GM20000 (cell line): ENCODE results near the gene SLC13A3.

Experiments used
- DNase-seq: peaks from one replicate; pipeline ENCODE4 v3.0.0; 2012; ENCODE audit warnings: low spot score
- TF ChIP-seq, protein P1 (sequence below): IDR thresholded peaks from 2 replicates; pipeline ENCODE4 v1.5.1; 2012; ENCODE audit warnings: mild to moderate bottlenecking, control low read depth; ENCODE audit errors: extremely low read depth, missing control alignments

Gene SLC13A3

DNA sequence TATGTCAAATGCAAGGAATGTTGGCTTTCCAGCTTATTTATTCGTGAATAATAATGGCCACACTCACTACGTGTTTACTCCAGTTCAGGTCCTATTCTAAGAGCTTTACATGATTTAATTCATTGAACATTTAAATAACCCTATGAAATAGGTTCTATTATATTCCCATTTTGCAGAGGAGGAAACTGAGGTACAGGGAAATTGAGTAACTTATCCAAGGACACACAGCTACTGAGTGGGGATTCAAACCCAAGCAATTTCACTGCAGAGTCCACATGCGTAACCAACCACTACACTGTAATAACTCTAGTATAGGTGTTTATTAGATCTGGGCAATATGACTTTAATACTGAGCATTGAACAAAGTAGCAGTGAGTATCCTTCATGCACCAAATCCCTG lies 12.3 kb upstream of the SLC13A3 start:
- DNase-seq = no peak
- TF ChIP-seq, protein P1, sequence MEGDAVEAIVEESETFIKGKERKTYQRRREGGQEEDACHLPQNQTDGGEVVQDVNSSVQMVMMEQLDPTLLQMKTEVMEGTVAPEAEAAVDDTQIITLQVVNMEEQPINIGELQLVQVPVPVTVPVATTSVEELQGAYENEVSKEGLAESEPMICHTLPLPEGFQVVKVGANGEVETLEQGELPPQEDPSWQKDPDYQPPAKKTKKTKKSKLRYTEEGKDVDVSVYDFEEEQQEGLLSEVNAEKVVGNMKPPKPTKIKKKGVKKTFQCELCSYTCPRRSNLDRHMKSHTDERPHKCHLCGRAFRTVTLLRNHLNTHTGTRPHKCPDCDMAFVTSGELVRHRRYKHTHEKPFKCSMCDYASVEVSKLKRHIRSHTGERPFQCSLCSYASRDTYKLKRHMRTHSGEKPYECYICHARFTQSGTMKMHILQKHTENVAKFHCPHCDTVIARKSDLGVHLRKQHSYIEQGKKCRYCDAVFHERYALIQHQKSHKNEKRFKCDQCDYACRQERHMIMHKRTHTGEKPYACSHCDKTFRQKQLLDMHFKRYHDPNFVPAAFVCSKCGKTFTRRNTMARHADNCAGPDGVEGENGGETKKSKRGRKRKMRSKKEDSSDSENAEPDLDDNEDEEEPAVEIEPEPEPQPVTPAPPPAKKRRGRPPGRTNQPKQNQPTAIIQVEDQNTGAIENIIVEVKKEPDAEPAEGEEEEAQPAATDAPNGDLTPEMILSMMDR = no peak

DNA sequence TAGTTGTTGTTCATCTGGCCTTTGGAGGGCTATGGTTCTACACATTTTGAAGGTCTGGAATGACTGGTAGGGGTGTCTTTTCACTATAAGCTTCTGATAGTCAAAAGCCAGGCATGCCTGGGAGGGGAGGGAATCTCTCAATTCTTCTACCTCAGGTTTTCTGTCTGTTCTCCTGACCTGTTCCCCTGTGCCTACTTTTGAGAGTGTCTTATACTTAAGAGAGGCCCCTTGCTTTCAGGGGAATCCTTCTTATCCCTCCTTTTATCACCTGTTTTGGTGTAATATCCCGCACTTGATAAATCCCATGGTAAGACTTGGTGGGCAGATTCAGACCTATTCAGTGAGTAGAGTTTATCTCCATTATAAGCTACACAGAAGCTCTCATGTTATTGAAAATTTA lies 10.4 kb upstream of the SLC13A3 start:
- DNase-seq = no peak

DNA sequence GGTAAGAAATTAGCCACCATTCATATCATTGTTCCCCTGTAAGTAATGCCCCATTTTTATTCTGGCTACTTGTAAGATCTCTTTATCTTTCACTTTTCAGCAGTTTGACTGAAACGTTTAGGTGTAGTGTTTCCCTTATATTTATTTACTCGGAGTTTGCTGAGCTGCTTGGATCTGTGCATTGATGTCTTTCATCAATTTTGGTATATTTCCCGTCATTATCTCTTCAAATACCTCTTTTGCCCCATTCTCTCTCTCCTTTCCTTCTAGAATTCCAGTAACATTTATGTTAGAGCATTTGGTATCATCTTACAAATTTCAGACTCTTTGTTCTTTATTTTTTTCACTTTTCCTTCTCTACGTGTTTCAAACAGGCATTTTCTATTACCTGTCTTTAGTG lies 9.2 kb upstream of the SLC13A3 start:
- TF ChIP-seq, protein P1 = no peak

More for the DNA sequence above, 10.4 kb upstream of the SLC13A3 start:
- TF ChIP-seq, protein P1 = no peak

DNA sequence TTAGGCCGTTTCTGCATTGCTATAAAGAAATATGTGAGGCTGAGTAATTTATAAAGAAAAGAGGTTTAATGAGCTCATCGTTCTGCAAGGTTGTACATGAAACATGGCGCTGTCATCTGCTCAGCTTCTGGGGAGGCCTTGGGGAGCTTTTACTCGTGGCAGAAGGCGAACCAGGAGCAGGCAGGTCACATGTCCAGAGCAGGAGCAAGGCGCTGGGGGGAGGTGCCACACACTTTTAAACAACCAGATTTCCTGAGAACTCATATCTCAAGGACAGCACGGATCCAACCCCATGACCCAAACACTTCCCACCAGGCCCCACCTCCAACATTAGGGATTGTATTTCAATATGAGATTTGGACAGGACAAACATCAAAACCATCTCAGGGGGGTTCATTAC lies 6.4 kb upstream of the SLC13A3 start:
- TF ChIP-seq, protein P1 = no peak
- DNase-seq = no peak

More for the DNA sequence above, 9.2 kb upstream of the SLC13A3 start:
- no peak for DNase-seq

DNA sequence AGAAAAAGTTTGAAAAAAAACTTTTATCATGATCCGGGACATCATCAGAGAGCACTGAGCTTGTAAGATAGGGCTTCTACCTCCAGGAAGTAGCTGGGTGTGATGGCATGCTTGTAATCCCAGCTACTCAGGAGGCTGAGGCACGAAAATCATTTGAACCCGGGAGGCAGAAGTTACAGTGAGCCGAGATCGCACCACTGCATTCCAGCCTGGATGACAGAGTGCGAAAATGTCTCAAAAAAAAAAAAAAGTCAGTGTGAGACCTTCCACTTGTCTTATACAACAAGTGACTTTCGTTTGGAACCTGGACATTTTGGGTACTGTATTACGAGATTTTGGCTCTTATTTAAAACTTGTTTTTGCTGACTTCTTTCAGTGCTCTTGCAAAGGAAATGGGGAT lies 5.9 kb upstream of the SLC13A3 start:
- no peak for DNase-seq
- TF ChIP-seq, protein P1 = no peak

DNA sequence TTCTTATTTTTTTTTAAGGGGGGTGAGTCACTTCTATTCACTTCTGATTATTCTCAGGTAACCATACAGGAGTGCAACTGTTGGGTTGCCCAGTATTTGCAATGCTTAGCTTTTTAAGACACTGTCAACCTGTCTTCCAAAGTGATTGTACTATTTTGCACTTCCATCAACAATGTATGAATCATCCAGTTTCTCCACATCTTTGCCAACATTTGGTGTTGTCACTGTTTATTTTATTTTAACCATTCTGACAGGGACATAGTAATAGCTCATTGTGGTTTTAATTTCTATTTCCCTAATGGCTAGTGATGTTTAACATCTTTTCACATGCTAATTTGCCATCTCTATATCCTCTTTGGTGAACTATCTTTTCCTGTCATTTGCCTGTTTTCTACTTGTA lies 1.4 kb upstream of the SLC13A3 start:
- DNase-seq = no peak
- TF ChIP-seq, protein P1 = no peak

DNA sequence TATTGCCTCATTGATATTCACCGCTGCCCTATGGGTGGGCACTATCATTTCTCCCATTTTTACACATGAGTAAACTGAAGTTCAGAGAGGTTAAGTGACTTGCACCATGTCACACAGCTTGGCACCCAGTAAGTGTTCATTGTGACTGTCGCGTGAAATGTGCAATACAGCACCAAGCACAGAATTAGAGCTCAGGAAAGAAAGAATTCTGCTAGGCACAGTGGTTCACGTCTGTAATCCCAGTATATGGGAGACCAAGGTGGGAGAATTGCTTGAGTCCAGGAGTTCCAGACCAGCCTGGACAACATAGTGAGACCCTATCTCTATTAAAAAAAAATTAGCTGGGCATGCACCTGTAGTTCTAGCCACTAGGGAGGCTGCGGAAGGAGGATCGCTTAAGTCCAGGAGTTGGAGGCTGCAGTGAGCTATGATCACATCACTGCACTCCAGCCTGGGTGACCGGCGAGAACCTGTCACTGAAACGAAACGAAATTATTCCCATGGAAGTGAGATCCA lies 626 bp downstream of the SLC13A3 start:
- TF ChIP-seq, protein P1 = no peak

More for the DNA sequence above, 626 bp downstream of the SLC13A3 start:
- DNase-seq = no peak
